H9 (cell line): ENCODE results near the gene PLEKHA1. TPM values are rescaled to one million over a fixed set of nuclear protein-coding genes. Genes with fewer than 3 reads are reported as not detected.

Experiments used
- DNase-seq: peaks from one replicate; pipeline ENCODE4 v3.0.0-alpha.2; 2017
- H2AFZ ChIP-seq: one replicate; pipeline ENCODE4 v1.6.1; 2013; ENCODE audit warnings: mild to moderate bottlenecking, low read length, control low read depth, moderate library complexity
- H2AK5ac ChIP-seq: 2 replicates; pipeline ENCODE4 v1.6.1; 2013; ENCODE audit warnings: low read length, control low read depth, mixed read lengths; ENCODE audit not compliant: insufficient read length
- H2BK120ac ChIP-seq: one replicate; pipeline ENCODE4 v1.6.1; 2013; ENCODE audit warnings: low read depth, mild to moderate bottlenecking, low read length, control low read depth, inconsistent platforms; ENCODE audit not compliant: poor library complexity, severe bottlenecking
- H2BK12ac ChIP-seq: 2 replicates; pipeline ENCODE4 v1.6.1; 2013; ENCODE audit warnings: low read length, control low read depth, mixed read lengths, low read depth; ENCODE audit not compliant: insufficient read length
- H2BK15ac ChIP-seq: 2 replicates; pipeline ENCODE4 v1.6.1; 2013; ENCODE audit warnings: low read depth, low read length, control low read depth
- H2BK20ac ChIP-seq: one replicate; pipeline ENCODE4 v1.6.1; 2013; ENCODE audit warnings: low read depth, mild to moderate bottlenecking, low read length, control low read depth, inconsistent platforms; ENCODE audit not compliant: poor library complexity, severe bottlenecking
- H2BK5ac ChIP-seq: 2 replicates; pipeline ENCODE4 v1.6.1; 2013; ENCODE audit warnings: low read length, control low read depth, mixed read lengths; ENCODE audit not compliant: insufficient read length
- H3K14ac ChIP-seq: 2 replicates; pipeline ENCODE4 v1.6.1; 2013; ENCODE audit warnings: low read length, control low read depth; ENCODE audit not compliant: insufficient read depth
- H3K18ac ChIP-seq: 2 replicates; pipeline ENCODE4 v1.6.1; 2013; ENCODE audit warnings: low read depth, mild to moderate bottlenecking, mixed read lengths, low read length, control low read depth; ENCODE audit not compliant: insufficient read length
- H3K23ac ChIP-seq: 2 replicates; pipeline ENCODE4 v1.6.1; 2013; ENCODE audit warnings: low read length, control low read depth, mixed read lengths, low read depth; ENCODE audit not compliant: insufficient read length
- H3K23me2 ChIP-seq: 2 replicates; pipeline ENCODE4 v1.6.1; 2013; ENCODE audit warnings: low read depth, mild to moderate bottlenecking, mixed read lengths, low read length, control low read depth; ENCODE audit not compliant: insufficient read length, poor library complexity, severe bottlenecking
- H3K27ac ChIP-seq: 2 replicates; pipeline ENCODE4 v1.5.1; 2013; ENCODE audit warnings: low read length, control low read depth, mixed read lengths, low read depth; ENCODE audit not compliant: insufficient read length
- H3K27me3 ChIP-seq: 2 replicates; pipeline ENCODE4 v1.6.1; 2013; ENCODE audit warnings: low read length, control low read depth, inconsistent platforms; ENCODE audit not compliant: insufficient read depth
- H3K4ac ChIP-seq: 2 replicates; pipeline ENCODE4 v1.6.1; 2013; ENCODE audit warnings: low read depth, mild to moderate bottlenecking, control low read depth, inconsistent platforms, low read length, moderate library complexity
- H3K4me1 ChIP-seq: 2 replicates; pipeline ENCODE4 v1.6.1; 2013; ENCODE audit warnings: low read length, control low read depth, inconsistent platforms; ENCODE audit not compliant: insufficient read depth
- H3K4me2 ChIP-seq: 2 replicates; pipeline ENCODE4 v1.6.1; 2013; ENCODE audit warnings: low read length, control low read depth, mixed read lengths; ENCODE audit not compliant: insufficient read length, insufficient read depth
- H3K56ac ChIP-seq: 2 replicates; pipeline ENCODE4 v1.6.1; 2013; ENCODE audit warnings: low read depth, mild to moderate bottlenecking, mixed read lengths, low read length, control low read depth; ENCODE audit not compliant: insufficient read length
- H3K79me1 ChIP-seq: 2 replicates; pipeline ENCODE4 v1.6.1; 2013; ENCODE audit warnings: low read depth, mild to moderate bottlenecking, moderate library complexity, low read length, control low read depth, inconsistent platforms; ENCODE audit not compliant: insufficient read depth, poor library complexity, severe bottlenecking
- H3K79me2 ChIP-seq: 2 replicates; pipeline ENCODE4 v1.6.1; 2013; ENCODE audit warnings: low read length, control low read depth, inconsistent platforms; ENCODE audit not compliant: insufficient read depth
- H3K9ac ChIP-seq: 2 replicates; pipeline ENCODE4 v1.6.1; 2013; ENCODE audit warnings: low read length, control low read depth, mixed read lengths; ENCODE audit not compliant: insufficient read length; ENCODE audit errors: extremely low read depth
- H3K9me3 ChIP-seq: one replicate; pipeline ENCODE4 v1.6.1; 2013; ENCODE audit warnings: low read depth, low read length, inconsistent platforms; ENCODE audit not compliant: control insufficient read depth
- H3T11ph ChIP-seq: one replicate; pipeline ENCODE4 v1.6.1; 2013; ENCODE audit warnings: mild to moderate bottlenecking, low read length, control low read depth, inconsistent platforms
- H4K20me1 ChIP-seq: one replicate; pipeline ENCODE4 v1.6.1; 2013; ENCODE audit not compliant: control insufficient read depth, insufficient read length, insufficient read depth
- H4K5ac ChIP-seq: 2 replicates; pipeline ENCODE4 v1.6.1; 2013; ENCODE audit warnings: low read depth, mild to moderate bottlenecking, mixed read lengths, low read length, control low read depth; ENCODE audit not compliant: insufficient read length
- H4K8ac ChIP-seq: replicated peaks from 2 replicates; pipeline ENCODE4 v1.6.1; 2013; ENCODE audit warnings: low read length, control low read depth, mixed read lengths, low read depth; ENCODE audit not compliant: insufficient read length
- H4K91ac ChIP-seq: 2 replicates; pipeline ENCODE4 v1.6.1; 2013; ENCODE audit warnings: low read depth, mild to moderate bottlenecking, moderate library complexity, mixed read lengths, low read length, control low read depth; ENCODE audit not compliant: insufficient read length
- H3K27ac Mint-ChIP-seq, 3 experiments: 2 replicates in 2 of 3; 3 replicates in 1 of 3; pipeline ENCODE4 v1.8.0; 2020 to 2021; ENCODE audit warnings: mixed read lengths in 3 of 3, mild to moderate bottlenecking in 1 of 3, moderate library complexity in 1 of 3
- H3K27me3 Mint-ChIP-seq: 2 replicates; pipeline ENCODE4 v1.8.0; 2021; ENCODE audit warnings: low read depth, mild to moderate bottlenecking, moderate library complexity, mixed read lengths
- H3K36me3 Mint-ChIP-seq, 3 experiments: 2 replicates in 2 of 3; 3 replicates in 1 of 3; pipeline ENCODE4 v1.8.0; 2020 to 2021; ENCODE audit warnings: low read depth in 3 of 3, mixed read lengths in 3 of 3; ENCODE audit not compliant: insufficient read depth in 1 of 3
- H3K4me1 Mint-ChIP-seq, 2 experiments: 2 replicates each; pipeline ENCODE4 v1.8.0; 2020; ENCODE audit warnings: mixed read lengths in 2 of 2
- H3K4me3 Mint-ChIP-seq, 2 experiments: 2 replicates in 1 of 2; 3 replicates in 1 of 2; pipeline ENCODE4 v1.8.0; 2020 to 2021; ENCODE audit warnings: mild to moderate bottlenecking in 2 of 2, mixed read lengths in 2 of 2, moderate library complexity in 1 of 2
- H3K9me3 Mint-ChIP-seq, 2 experiments: 2 replicates in 1 of 2; 3 replicates in 1 of 2; pipeline ENCODE4 v1.8.0; 2020; ENCODE audit warnings: mild to moderate bottlenecking in 2 of 2, mixed read lengths in 2 of 2, moderate library complexity in 1 of 2
- WGBS: extraction: QIAGEN DNeasy Blood & Tissue Kit; methylation state at CpG from one replicate; pipeline ENCODE4 v1.1.7; 2013; ENCODE audit warnings: missing lambda C conversion rate, low lambda C conversion rate, mixed read lengths; ENCODE audit not compliant: insufficient read length; ENCODE audit errors: extremely low coverage; 5-methylcytosine and 5-hydroxymethylcytosine counted together
- total RNA-seq: library from RNA; stranded (reverse); gene quantifications from 2 replicates; pipeline ENCODE4 v1.2.1, GENCODE V29; 2021
- TF ChIP-seq, protein P1 (sequence below): fragments of 200-600 bp; sonication (generic); conservative IDR thresholded peaks from 3 replicates; pipeline ENCODE4 v1.8.0; 2021; ENCODE audit warnings: antibody characterized with exemption, mild to moderate bottlenecking

Gene PLEKHA1
- total RNA-seq, 1 experiment from 2014 or later = 32.7 TPM

DNA sequence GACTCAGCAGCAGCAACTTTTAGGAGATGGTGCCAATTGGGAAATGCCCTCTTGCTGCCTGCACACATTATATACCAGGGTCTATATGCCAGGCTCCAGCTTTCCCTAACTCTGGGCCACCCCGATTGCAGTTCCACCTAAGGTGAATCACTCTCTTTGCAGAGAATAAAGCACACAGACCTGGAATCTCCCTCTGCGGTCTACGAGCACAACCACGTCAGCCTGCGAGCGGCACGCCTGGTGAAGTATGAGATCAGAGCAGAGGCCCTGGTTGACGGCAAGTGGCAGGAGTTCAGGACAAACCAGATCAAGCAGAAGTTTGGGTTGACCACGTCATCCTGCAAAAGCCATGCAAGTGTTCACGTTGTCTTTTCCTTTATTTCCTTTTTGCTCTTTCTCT is 38.2 kb upstream of the PLEKHA1 start:
- Histone ChIP-seq H3K27ac (no peak overlapping the region), H2AK5ac (no peak overlapping the region), H3K4me2 (no peak overlapping the region), H4K8ac (no peak overlapping the region), H2AFZ (no peak overlapping the region), H4K20me1 (no peaks in the 10 kb centered on the region), H3K9me3 (no peaks in the 10 kb centered on the region), H3K4ac (no peak overlapping the region), H3K23ac (no peak overlapping the region), H3K79me1 (no peaks in the 10 kb centered on the region), H4K91ac (no peak overlapping the region), H2BK12ac (no peak overlapping the region), H3K9ac (no peak overlapping the region), H2BK20ac (no peak overlapping the region), H3K14ac (no peak overlapping the region), H3K18ac (no peak overlapping the region), H3T11ph (no peak overlapping the region), H3K23me2 (no peaks in the 10 kb centered on the region), H2BK5ac (no peak overlapping the region), H4K5ac (no peak overlapping the region), H3K4me1 (peaks cover 2% of the 10 kb centered on the region; the same call in 1 of the 2 replicates), H3K27me3 (no peaks in the 10 kb centered on the region), H3K56ac (no peak overlapping the region), H2BK15ac (no peak overlapping the region), H3K79me2 (no peaks in the 10 kb centered on the region), H2BK120ac (no peak overlapping the region)
- Mint-ChIP-seq H3K4me3 (no peak overlapping the region), H3K27me3 (peaks cover 2% of the 10 kb centered on the region; the same call in 1 of the 2 replicates), H3K36me3 (0 out of 7 replicates have a peak, but pooled peaks cover 0 to 2% (median 0%) of the 10 kb centered on the region in 3 experiments), H3K27ac (no peak overlapping the region), H3K9me3 (no peaks in the 10 kb centered on the region), H3K4me1 (peaks cover 22% of the 10 kb centered on the region in 2 experiments)
- no CpG with 5 or more reads among the region's 10 CpGs for WGBS
- TF ChIP-seq, protein P1, sequence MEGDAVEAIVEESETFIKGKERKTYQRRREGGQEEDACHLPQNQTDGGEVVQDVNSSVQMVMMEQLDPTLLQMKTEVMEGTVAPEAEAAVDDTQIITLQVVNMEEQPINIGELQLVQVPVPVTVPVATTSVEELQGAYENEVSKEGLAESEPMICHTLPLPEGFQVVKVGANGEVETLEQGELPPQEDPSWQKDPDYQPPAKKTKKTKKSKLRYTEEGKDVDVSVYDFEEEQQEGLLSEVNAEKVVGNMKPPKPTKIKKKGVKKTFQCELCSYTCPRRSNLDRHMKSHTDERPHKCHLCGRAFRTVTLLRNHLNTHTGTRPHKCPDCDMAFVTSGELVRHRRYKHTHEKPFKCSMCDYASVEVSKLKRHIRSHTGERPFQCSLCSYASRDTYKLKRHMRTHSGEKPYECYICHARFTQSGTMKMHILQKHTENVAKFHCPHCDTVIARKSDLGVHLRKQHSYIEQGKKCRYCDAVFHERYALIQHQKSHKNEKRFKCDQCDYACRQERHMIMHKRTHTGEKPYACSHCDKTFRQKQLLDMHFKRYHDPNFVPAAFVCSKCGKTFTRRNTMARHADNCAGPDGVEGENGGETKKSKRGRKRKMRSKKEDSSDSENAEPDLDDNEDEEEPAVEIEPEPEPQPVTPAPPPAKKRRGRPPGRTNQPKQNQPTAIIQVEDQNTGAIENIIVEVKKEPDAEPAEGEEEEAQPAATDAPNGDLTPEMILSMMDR = no peak
- no peak for DNase-seq
